ENCODE results near the gene ANKRD40. TPM values are rescaled to one million over a fixed set of nuclear protein-coding genes. Genes with fewer than 3 reads are reported as not detected.
A peak's percentile ranks its signal among the peaks of the same experiment; 100 is the strongest.

Gene ANKRD40
- total RNA-seq, 1 experiment from 2014 or later = 45.3 TPM

DNA sequence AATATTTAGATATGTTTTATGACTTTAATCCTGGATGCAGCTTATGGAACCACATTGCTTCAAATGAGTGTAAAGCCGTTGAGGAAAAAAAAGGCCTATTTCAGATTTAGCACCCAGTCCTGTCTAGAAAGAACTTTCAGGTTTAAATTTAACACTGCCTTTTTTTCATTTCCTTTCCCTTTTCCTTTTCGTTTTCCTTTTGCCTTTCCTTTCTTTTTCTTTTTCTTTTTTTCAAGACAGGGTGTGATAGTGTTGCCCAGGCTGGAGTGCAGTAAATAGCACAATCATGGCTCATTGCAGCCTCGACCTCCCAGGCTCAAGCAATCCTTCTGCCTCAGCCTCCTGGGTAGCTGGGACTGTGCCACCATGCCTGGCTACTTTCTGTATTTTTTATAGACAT, 27.6 kb upstream of the ANKRD40 start:
- peaks cover 33% of the 10 kb centered on the region for H3K36me3 Mint-ChIP-seq
- ChIA-PET CTCF (no interaction called here), POLR2A (no interaction called here)
- TF ChIP-seq, protein P1, sequence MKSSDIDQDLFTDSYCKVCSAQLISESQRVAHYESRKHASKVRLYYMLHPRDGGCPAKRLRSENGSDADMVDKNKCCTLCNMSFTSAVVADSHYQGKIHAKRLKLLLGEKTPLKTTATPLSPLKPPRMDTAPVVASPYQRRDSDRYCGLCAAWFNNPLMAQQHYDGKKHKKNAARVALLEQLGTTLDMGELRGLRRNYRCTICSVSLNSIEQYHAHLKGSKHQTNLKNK (CRISPR knock-in tag; IDR thresholded peaks at IDR 0.05) = no peak
- no peak for TF ChIP-seq FOXJ3 (CRISPR knock-in tag; IDR thresholded peaks at IDR 0.05; ENCODE audit: borderline replicate concordance)
- H3K4me3 Mint-ChIP-seq = no peak overlapping the region
- no peaks in the 10 kb centered on the region for H3K27me3 Mint-ChIP-seq (ENCODE audit: low read depth)
- H3K4me1 Mint-ChIP-seq = peaks cover 3% of the 10 kb centered on the region
- no peaks in the 10 kb centered on the region for H3K9me3 Mint-ChIP-seq
- H3K27ac Mint-ChIP-seq = peak overlapping the region; percentile 90
- ATAC-seq (no peak), DNase-seq (ENCODE audit: low spot score) (no peak)

DNA sequence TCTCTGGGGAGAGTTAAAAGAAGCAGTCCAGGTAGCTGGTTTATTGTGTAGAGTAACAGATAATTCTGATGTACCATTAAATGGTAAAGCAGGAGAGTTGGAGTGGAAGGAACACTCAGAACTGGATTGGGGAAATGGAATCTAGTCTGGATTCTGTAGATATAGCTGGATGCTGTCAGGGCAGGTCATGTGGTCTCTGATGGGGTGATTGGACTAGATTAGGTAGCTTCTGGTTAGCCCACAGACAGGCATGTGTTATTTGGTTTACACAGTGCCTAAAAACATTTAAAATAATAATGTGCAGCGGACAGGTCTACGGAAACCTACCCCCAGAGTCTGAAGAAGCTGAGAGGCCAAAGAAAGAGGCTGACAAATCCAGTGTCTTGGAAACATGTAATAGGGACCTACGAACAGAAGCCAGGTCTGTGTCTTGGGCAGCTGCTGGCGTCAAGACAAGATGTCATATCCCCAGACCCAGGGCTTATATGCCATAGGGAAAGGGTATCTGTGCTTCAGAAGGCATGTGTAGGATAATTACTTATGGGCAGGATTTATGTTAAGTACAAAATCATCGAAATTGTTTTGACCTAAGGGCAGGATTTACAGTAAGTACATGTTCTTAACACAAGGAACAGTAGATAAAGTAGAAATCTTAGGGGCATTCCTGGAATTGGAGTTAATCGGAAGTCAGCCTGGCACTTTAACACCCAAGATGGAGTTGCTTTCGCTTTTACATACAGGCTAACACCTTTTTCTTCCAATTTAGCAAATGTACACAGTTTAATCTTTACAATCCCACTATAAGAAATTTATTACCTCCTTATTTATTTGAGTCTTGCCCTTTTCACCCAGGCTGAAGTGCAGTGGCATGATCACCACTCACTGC, 24.1 kb upstream of the ANKRD40 start:
- no peak overlapping the region for H3K4me3 Mint-ChIP-seq
- POLR2A ChIA-PET = interaction anchor here (0.7 kb wide), 1 partner anchor 389 kb away, joined by 3 read pairs; the partner anchor contains the start of gene SPAG9
- CTCF ChIA-PET = interaction anchor here (0.5 to 1.5 kb wide), 2 partner anchors 51 kb away, joined by 3 to 4 read pairs; no protein-coding TSS in a partner anchor
- H3K9me3 Mint-ChIP-seq = no peaks in the 10 kb centered on the region
- H3K27ac Mint-ChIP-seq = peak overlapping the region; percentile 36
- DNase-seq (ENCODE audit: low spot score) (no peak), ATAC-seq (no peak)
- H3K36me3 Mint-ChIP-seq = 0 out of 2 replicates have a peak, but pooled peaks cover under 1% of the 10 kb centered on the region
- peaks cover 17% of the 10 kb centered on the region for H3K4me1 Mint-ChIP-seq
- TF ChIP-seq, protein P2, sequence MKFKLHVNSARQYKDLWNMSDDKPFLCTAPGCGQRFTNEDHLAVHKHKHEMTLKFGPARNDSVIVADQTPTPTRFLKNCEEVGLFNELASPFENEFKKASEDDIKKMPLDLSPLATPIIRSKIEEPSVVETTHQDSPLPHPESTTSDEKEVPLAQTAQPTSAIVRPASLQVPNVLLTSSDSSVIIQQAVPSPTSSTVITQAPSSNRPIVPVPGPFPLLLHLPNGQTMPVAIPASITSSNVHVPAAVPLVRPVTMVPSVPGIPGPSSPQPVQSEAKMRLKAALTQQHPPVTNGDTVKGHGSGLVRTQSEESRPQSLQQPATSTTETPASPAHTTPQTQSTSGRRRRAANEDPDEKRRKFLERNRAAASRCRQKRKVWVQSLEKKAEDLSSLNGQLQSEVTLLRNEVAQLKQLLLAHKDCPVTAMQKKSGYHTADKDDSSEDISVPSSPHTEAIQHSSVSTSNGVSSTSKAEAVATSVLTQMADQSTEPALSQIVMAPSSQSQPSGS (CRISPR knock-in tag; IDR thresholded peaks at IDR 0.05; ENCODE audit: borderline replicate concordance, low read depth) = no peak
- TF ChIP-seq, protein P3, sequence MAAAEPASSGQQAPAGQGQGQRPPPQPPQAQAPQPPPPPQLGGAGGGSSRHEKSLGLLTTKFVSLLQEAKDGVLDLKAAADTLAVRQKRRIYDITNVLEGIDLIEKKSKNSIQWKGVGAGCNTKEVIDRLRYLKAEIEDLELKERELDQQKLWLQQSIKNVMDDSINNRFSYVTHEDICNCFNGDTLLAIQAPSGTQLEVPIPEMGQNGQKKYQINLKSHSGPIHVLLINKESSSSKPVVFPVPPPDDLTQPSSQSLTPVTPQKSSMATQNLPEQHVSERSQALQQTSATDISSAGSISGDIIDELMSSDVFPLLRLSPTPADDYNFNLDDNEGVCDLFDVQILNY (CRISPR knock-in tag; IDR thresholded peaks at IDR 0.05) = no peak
- no peak for TF ChIP-seq ZNF396 (CRISPR knock-in tag; IDR thresholded peaks at IDR 0.05; ENCODE audit: borderline replicate concordance)
- TF ChIP-seq CREM (CRISPR knock-in tag; IDR thresholded peaks at IDR 0.05) = no peak
- no peak for TF ChIP-seq ZNF317 (CRISPR knock-in tag; IDR thresholded peaks at IDR 0.05; ENCODE audit: borderline replicate concordance, low read depth)
- TF ChIP-seq ZNF671 (CRISPR knock-in tag; IDR thresholded peaks at IDR 0.05) = no peak
- TF ChIP-seq ZNF423 (CRISPR knock-in tag; IDR thresholded peaks at IDR 0.05) = no peak
- TF ChIP-seq, protein P4, sequence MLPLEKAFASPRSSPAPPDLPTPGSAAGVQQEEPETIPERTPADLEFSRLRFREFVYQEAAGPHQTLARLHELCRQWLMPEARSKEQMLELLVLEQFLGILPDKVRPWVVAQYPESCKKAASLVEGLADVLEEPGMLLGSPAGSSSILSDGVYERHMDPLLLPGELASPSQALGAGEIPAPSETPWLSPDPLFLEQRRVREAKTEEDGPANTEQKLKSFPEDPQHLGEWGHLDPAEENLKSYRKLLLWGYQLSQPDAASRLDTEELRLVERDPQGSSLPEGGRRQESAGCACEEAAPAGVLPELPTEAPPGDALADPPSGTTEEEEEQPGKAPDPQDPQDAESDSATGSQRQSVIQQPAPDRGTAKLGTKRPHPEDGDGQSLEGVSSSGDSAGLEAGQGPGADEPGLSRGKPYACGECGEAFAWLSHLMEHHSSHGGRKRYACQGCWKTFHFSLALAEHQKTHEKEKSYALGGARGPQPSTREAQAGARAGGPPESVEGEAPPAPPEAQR (CRISPR knock-in tag; IDR thresholded peaks at IDR 0.05) = no peak
- TF ChIP-seq, protein P5, sequence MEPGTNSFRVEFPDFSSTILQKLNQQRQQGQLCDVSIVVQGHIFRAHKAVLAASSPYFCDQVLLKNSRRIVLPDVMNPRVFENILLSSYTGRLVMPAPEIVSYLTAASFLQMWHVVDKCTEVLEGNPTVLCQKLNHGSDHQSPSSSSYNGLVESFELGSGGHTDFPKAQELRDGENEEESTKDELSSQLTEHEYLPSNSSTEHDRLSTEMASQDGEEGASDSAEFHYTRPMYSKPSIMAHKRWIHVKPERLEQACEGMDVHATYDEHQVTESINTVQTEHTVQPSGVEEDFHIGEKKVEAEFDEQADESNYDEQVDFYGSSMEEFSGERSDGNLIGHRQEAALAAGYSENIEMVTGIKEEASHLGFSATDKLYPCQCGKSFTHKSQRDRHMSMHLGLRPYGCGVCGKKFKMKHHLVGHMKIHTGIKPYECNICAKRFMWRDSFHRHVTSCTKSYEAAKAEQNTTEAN (CRISPR knock-in tag; IDR thresholded peaks at IDR 0.05) = no peak
- no peak for TF ChIP-seq NR1H2 (CRISPR knock-in tag; IDR thresholded peaks at IDR 0.05)
- TF ChIP-seq FOXK1 (CRISPR knock-in tag; IDR thresholded peaks at IDR 0.05) = no peak
- TF ChIP-seq ZNF219 (CRISPR knock-in tag; IDR thresholded peaks at IDR 0.05; ENCODE audit: borderline replicate concordance) = no peak
- TF ChIP-seq RORB (CRISPR knock-in tag; IDR thresholded peaks at IDR 0.05) = no peak
- TF ChIP-seq, protein P6, sequence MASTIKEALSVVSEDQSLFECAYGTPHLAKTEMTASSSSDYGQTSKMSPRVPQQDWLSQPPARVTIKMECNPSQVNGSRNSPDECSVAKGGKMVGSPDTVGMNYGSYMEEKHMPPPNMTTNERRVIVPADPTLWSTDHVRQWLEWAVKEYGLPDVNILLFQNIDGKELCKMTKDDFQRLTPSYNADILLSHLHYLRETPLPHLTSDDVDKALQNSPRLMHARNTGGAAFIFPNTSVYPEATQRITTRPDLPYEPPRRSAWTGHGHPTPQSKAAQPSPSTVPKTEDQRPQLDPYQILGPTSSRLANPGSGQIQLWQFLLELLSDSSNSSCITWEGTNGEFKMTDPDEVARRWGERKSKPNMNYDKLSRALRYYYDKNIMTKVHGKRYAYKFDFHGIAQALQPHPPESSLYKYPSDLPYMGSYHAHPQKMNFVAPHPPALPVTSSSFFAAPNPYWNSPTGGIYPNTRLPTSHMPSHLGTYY (CRISPR knock-in tag; IDR thresholded peaks at IDR 0.05) = no peak
- TF ChIP-seq, protein P7, sequence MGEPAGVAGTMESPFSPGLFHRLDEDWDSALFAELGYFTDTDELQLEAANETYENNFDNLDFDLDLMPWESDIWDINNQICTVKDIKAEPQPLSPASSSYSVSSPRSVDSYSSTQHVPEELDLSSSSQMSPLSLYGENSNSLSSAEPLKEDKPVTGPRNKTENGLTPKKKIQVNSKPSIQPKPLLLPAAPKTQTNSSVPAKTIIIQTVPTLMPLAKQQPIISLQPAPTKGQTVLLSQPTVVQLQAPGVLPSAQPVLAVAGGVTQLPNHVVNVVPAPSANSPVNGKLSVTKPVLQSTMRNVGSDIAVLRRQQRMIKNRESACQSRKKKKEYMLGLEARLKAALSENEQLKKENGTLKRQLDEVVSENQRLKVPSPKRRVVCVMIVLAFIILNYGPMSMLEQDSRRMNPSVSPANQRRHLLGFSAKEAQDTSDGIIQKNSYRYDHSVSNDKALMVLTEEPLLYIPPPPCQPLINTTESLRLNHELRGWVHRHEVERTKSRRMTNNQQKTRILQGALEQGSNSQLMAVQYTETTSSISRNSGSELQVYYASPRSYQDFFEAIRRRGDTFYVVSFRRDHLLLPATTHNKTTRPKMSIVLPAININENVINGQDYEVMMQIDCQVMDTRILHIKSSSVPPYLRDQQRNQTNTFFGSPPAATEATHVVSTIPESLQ (CRISPR knock-in tag; IDR thresholded peaks at IDR 0.05) = no peak
- no peak for TF ChIP-seq SMAD4 (CRISPR knock-in tag; IDR thresholded peaks at IDR 0.05)
- TF ChIP-seq FOXP1 (CRISPR knock-in tag; IDR thresholded peaks at IDR 0.05; ENCODE audit: borderline replicate concordance) = no peak
- no peak for TF ChIP-seq ETV6 (CRISPR knock-in tag; IDR thresholded peaks at IDR 0.05)
- H3K27me3 Mint-ChIP-seq (ENCODE audit: low read depth) = no peaks in the 10 kb centered on the region
